ENCODE data around the gene SEPSECS. TPM values are rescaled to one million over a fixed set of nuclear protein-coding genes. Genes with fewer than 3 reads are reported as not detected.

SEPSECS gene
- total and polyA plus RNA-seq, 2 of the 8 experiments (the other 6 are each of a cell fraction or from before 2014, with no cell fraction given), result 1.9 to 4.1 TPM

- TF ChIP-seq CHD7 (IDR thresholded peaks at IDR 0.05; ENCODE audit: insufficient replicate concordance, low read length), result no peak
- TF ChIP-seq BRCA1 (IDR thresholded peaks at IDR 0.05; ENCODE audit: low read depth, low read length), result no peak
- TF ChIP-seq RFX5 (IDR thresholded peaks at IDR 0.05; ENCODE audit: borderline replicate concordance, low read depth, low read length), result no peak
- TF ChIP-seq CBX8 (IDR thresholded peaks at IDR 0.05; ENCODE audit: borderline replicate concordance, low read depth, low read length), result no peak
- TF ChIP-seq SUZ12 (IDR thresholded peaks at IDR 0.05; ENCODE audit: low read length), result no peak
- TF ChIP-seq NRF1 (IDR thresholded peaks at IDR 0.05; ENCODE audit: low read depth, low read length), result no peak
- TF ChIP-seq POU5F1 (IDR thresholded peaks at IDR 0.05; ENCODE audit: low read depth, low read length), result no peak
- TF ChIP-seq SAP30 (IDR thresholded peaks at IDR 0.05; ENCODE audit: insufficient read depth, insufficient replicate concordance, low read length), result no peak
- no peak for TF ChIP-seq NANOG (IDR thresholded peaks at IDR 0.05; ENCODE audit: insufficient read depth, low read depth, low read length, poor library complexity, severe bottlenecking)
- no peak for TF ChIP-seq POLR2AphosphoS5 (IDR thresholded peaks at IDR 0.05; ENCODE audit: low read depth, low read length)
Measured at GRCh38 chr4:25112366-25112994, 47.8 kb downstream of the SEPSECS start (continued).

Measured in H1 (cell line).